Stimulated activated CD8-positive, alpha-beta memory T cell treated with anti-CD3 and anti-CD28 coated beads, Interleukin-7, amount 100 ng/mL, for 4 hours (primary cell): ENCODE measurements around the gene PXK.
"Not testable (repeated sequence)": the region's sequence is repeated elsewhere in the genome, so short reads cannot be mapped to it uniquely, and the experiment has no call there.

Source experiments
- DNase-seq, 2 donors: peaks; one replicate each; pipeline ENCODE4 v3.0.0-alpha.2; 2020; ENCODE audit warnings: low read depth in 2 of 2

Gene PXK

DNA sequence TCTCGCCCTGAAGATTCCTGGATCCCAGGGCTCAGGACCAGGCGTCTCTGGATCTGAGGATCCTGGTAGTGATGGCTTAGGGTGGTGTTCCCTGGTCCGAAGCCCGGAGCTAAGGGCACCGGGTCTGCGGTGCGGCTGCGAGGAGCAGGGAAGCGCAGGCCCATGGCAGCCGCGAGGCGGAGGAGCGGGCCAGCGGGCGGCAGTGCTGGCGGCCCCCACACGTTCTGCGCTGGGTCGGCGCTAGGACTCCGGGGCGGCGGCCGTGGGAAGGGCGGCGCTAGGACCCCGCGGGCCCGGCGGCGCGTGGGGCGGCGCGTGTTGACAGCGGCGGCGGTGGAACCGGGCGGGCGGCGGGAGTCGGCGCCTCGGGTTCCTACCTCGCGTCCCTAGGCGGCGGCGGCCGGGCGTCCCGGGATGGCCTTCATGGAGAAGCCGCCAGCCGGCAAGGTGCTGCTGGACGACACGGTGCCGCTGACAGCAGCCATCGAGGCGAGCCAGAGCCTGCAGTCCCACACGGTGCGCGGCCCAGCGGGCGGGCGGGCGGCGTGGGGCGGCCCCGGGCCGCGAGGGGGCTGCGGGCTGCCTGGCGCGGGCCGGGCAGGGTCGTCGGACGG, at the start of gene PXK:
PXK (plus strand) TSS at position 318 of the 614 bp plus-strand sequence; CDS start at position 415, 97 bp downstream.
- DNase-seq, result peak; percentile 44 to 78

- no peak for DNase-seq
These were observed 47.4 kb upstream of the PXK start for GRCh38 chr3:58285334-58285733.

GRCh38 chr3:58287354-58287753, 45.3 kb upstream of the PXK start:
- DNase-seq, result no peak

- no peak for DNase-seq
These were observed 44.5 kb upstream of the PXK start for GRCh38 chr3:58288011-58288728.

- not testable (repeated sequence) for DNase-seq
These were observed 43.6 kb upstream of the PXK start for GRCh38 chr3:58288964-58289613.

GRCh38 chr3:58290446-58290845, 42.2 kb upstream of the PXK start:
- not testable (repeated sequence) for DNase-seq

DNA sequence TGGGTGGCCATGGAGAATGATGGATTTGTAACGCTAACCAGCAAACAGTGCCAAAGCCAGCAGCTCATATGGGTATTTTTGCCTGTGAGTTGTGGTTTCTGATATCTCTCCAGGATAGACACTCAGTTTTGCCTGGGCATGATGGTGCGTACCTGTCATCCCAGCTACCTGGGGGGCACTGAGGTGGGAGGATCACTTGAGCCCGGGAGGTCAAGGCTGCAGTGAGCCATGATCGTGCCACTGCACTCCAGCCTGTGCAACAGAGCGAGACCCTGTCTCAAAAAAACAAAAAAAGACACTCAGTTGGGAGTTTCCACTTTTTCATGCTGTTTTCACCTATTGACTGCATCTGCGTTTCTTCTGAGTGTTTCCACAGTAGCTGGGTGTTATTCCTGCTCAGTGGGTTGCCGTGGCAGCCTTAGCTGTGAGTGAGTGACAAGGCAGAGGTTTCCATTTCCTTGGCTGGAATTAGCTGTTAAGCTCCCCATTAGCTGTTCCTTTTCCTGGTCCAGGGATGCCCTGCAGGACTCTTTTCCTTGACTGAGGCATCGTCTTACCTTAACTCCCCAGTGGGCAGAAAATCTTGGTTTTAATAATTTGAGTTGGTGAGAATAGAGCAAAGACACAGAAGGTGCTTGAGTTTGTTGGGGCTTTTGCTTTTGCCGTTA, 40.9 kb upstream of the PXK start:
- no peak for DNase-seq

DNA sequence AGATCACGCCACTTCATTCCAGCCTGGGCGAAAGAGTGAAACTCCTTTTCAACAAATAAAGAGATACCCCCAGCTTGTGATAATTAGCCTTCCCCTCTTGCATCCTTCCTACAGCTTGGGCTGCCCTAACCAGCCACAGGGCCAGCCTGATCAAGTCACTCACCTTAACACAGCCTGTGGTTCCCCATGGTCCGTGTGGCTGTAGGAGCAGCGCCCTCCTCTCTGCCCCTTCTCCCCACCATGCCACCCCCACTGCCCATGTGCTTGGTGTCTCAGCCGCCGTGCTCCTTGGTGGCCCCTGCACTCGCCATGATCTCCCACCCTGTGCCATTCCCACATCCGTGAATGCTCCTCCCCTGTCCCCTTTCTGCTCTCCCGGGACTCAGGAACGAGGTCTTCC, 39.8 kb upstream of the PXK start:
- no peak for DNase-seq

DNA sequence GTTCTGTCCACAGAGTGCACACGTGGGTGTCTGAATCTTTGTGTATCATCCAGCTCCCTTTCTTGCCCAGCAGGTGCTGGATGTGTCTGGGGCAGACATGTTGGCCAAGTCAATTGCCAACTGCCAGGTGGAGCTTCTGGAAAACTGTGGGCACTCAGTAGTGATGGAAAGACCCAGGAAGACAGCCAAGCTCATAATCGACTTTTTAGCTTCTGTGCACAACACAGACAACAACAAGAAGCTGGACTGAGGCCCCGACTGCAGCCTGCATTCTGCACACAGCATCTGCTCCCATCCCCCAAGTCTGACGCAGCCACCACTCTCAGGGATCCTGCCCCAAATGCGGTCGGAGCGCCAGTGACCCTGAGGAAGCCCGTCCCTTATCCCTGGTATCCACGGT, 39.2 kb upstream of the PXK start:
- DNase-seq, result no peak

GRCh38 chr3:58296269-58296668, 36.4 kb upstream of the PXK start:
- DNase-seq, result no peak

DNA sequence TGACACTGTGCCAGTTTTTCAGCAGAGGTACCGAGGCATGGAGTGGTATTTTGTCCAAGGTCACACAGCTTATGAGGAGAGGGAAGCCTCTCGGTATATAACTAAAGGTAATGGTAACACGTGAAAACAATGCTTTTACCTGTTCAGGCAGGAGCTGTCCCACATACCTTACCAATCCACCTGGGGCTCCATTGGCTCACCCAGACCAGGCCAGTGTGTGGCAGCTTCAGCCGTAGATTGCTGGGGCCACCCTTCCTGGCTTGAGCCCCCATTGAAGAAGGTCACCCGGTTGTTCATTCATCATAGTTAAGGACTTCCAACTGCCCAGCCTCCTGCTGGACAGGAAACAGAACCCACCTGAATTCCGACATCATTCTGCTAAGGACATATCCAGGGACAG, 35.8 kb upstream of the PXK start:
- DNase-seq, result no peak

- no peak for DNase-seq
These were observed 34.5 kb upstream of the PXK start for GRCh38 chr3:58298190-58298589.

DNA sequence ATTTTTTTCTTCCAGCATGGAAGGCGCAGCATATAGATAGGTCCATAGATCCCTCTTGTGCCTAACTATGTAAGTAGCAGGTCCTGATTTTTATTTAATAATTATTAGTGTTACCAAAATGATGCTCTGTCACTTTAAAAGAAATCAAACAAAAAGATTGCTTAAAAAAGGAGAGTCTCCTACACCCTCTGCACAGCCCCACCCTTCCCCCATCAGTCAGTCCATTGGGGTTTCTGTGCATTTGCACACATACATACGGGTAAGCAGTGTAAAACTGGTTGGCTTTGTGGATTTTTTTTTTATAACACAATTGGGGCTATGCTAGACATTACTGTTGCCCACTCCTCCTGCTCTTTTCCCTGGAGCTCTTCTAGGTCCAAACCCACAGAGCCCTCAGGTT, 33.6 kb upstream of the PXK start:
- no peak for DNase-seq

GRCh38 chr3:58299839-58300516, 32.7 kb upstream of the PXK start:
- DNase-seq, result no peak

- peak; percentile 96 to 97 for DNase-seq
These were observed 26.6 kb upstream of the PXK start, which contains the start of the genes HTD2 and RPP14 for GRCh38 chr3:58305882-58306711. Gene HTD2 (plus strand): TSS chr3:58306520. CDS start chr3:58317614, 11,094 bp downstream. Gene RPP14 (plus strand): TSS chr3:58306245. CDS start chr3:58310330, 4,085 bp downstream.

- no peak for DNase-seq
These were observed 25.0 kb upstream of the PXK start for GRCh38 chr3:58307639-58308215.

GRCh38 chr3:58308728-58309127, 24.0 kb upstream of the PXK start:
- no peak for DNase-seq

- DNase-seq, result no peak
These were observed 14.9 kb upstream of the PXK start for GRCh38 chr3:58317811-58318210.

DNA sequence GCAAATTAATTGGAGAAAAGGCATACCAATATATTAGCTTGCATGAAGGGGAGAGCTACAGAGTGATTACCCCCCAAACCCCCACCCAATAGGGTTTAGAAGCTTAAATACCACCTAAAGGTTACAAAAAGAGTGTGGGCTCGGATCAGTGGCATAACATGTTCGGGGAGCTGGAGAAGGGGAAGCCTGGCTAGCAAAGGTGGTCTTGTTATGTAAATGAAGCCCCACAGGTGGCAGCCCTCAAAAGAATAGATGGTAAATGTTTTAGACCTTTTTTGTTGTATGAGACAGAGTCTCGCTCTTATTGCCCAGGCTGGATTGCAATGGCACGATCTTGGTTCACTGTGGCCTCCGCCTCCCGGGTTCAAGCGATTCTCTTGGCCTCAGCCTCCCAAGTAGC, 10.9 kb upstream of the PXK start:
- DNase-seq, result no peak

- DNase-seq, result no peak
These were observed 9.9 kb upstream of the PXK start for GRCh38 chr3:58322793-58323192.
